A673 (cell line): Measurements from ENCODE around the gene METTL14. TPM values are rescaled to one million over a fixed set of nuclear protein-coding genes. Genes with fewer than 3 reads are reported as not detected.

Experiments
- BruUV-seq: library from RNA; stranded (reverse); fragments of 400-500 nt; replicated peaks from 2 replicates; lab custom pipeline; 2021; lab: Mats Ljungman, UMichigan
- CTCF ChIA-PET: fragments of 300-600 bp; sonication (Branson Sonifier 250); formaldehyde crosslinking; loops from one replicate; lab custom pipeline; 2022; ENCODE audit warnings: antibody characterized with exemption; lab: Charles Lee
- POLR2A ChIA-PET: fragments of 300-600 bp; sonication (Branson Sonifier 250); formaldehyde crosslinking; loops from one replicate; lab custom pipeline; 2022; ENCODE audit warnings: antibody characterized with exemption; ENCODE audit not compliant: low non-redundant PET; lab: Charles Lee
- DNase-seq: peaks from one replicate; pipeline ENCODE4 v3.0.0-alpha.2; 2015; ENCODE audit warnings: low spot score
- H3K27ac ChIP-seq: fragments of 200-600 bp; sonication (generic); 2 replicates; pipeline ENCODE4 v1.5.1; 2016; ENCODE audit warnings: mixed run types, low read depth, mild to moderate bottlenecking, mixed read lengths, antibody characterized with exemption, low read length; ENCODE audit not compliant: poor library complexity, severe bottlenecking
- H3K27me3 ChIP-seq: fragments of 200-600 bp; sonication (generic); replicated peaks from 2 replicates; pipeline ENCODE4 v1.6.1; 2017; ENCODE audit warnings: mixed run types, low read depth, mild to moderate bottlenecking, mixed read lengths, antibody characterized with exemption, low read length; ENCODE audit not compliant: insufficient read depth, poor library complexity
- H3K36me3 ChIP-seq: fragments of 200-600 bp; sonication (generic); 2 replicates; pipeline ENCODE4 v1.6.1; 2016; ENCODE audit warnings: mixed run types, mild to moderate bottlenecking, mixed read lengths, antibody characterized with exemption, low read length; ENCODE audit not compliant: insufficient read depth, poor library complexity, severe bottlenecking
- H3K4me1 ChIP-seq: fragments of 200-600 bp; sonication (generic); 2 replicates; pipeline ENCODE4 v1.6.1; 2017; ENCODE audit warnings: mixed run types, mild to moderate bottlenecking, mixed read lengths, antibody characterized with exemption, low read length; ENCODE audit not compliant: insufficient read depth, poor library complexity, severe bottlenecking
- H3K4me3 ChIP-seq: fragments of 200-600 bp; sonication (generic); 2 replicates; pipeline ENCODE4 v1.5.1; 2016; ENCODE audit warnings: low read depth, mixed run types, mild to moderate bottlenecking, mixed read lengths, low read length; ENCODE audit not compliant: poor library complexity, severe bottlenecking
- H3K9me3 ChIP-seq: fragments of 200-600 bp; sonication (generic); 2 replicates; pipeline ENCODE4 v1.6.1; 2016; ENCODE audit warnings: mixed run types, low read depth, mild to moderate bottlenecking, mixed read lengths, antibody characterized with exemption, low read length; ENCODE audit not compliant: poor library complexity, severe bottlenecking
- CTCF ChIP-seq: fragments of 300-800, 200-600 bp; sonication (generic); conservative IDR thresholded peaks from 2 replicates; pipeline ENCODE4 v1.5.1; 2017; ENCODE audit warnings: low read depth, mild to moderate bottlenecking, antibody characterized with exemption, low read length, moderate library complexity, mixed read lengths
- EZH2 ChIP-seq: fragments of 200-600 bp; sonication (generic); IDR thresholded peaks from 2 replicates; pipeline ENCODE4 v1.6.1; 2017; ENCODE audit warnings: borderline replicate concordance, low read depth, mild to moderate bottlenecking, mixed read lengths, antibody characterized with exemption, low read length; ENCODE audit not compliant: poor library complexity, severe bottlenecking
- intact Hi-C: fragments of 100-400 bp; cut with micrococcal nuclease; formaldehyde crosslinking; loops from one replicate; pipeline ENCODE4 v1.10.0; 2022; ENCODE audit not compliant: unreplicated experiment
- total RNA-seq: library from RNA; stranded (reverse); gene quantifications from 2 replicates; pipeline ENCODE4 v1.2.3, GENCODE V29; 2021

The METTL14 gene
- total RNA-seq, 1 experiment from 2014 or later = 57.6 TPM

- Histone ChIP-seq H3K4me3 (no peak overlapping the region), H3K36me3 (peaks cover 17% of the 10 kb centered on the region), H3K4me1 (no peaks in the 10 kb centered on the region), H3K9me3 (no peaks in the 10 kb centered on the region), H3K27me3 (no peaks in the 10 kb centered on the region), H3K27ac (no peak overlapping the region)
- POLR2A ChIA-PET = no interaction called here
- TF ChIP-seq CTCF (no peak), EZH2 (no peak)
- DNase-seq = peak; percentile 4
- intact Hi-C loops = no loop called here
- no TSS peak for BruUV-seq
- CTCF ChIA-PET = no interaction called here
Observed at GRCh38 chr4:118729287-118730286, 44.4 kb downstream of the METTL14 start.

- DNase-seq = no peak
- Histone ChIP-seq H3K4me3 (no peak overlapping the region), H3K4me1 (no peaks in the 10 kb centered on the region), H3K36me3 (peaks cover 17% of the 10 kb centered on the region), H3K9me3 (no peaks in the 10 kb centered on the region), H3K27ac (no peak overlapping the region), H3K27me3 (no peaks in the 10 kb centered on the region)
- intact Hi-C loops = no loop called here
- no TSS peak for BruUV-seq
- TF ChIP-seq EZH2 (no peak), CTCF (no peak)
- CTCF ChIA-PET = no interaction called here
- POLR2A ChIA-PET = no interaction called here
Observed at GRCh38 chr4:118730683-118731082, 45.5 kb downstream of the METTL14 start.

GRCh38 chr4:118732591-118733330 lies 47.6 kb downstream of the METTL14 start:
- POLR2A ChIA-PET = no interaction called here
- Histone ChIP-seq H3K36me3 (peaks cover 15% of the 10 kb centered on the region), H3K27ac (no peak overlapping the region), H3K4me3 (no peak overlapping the region), H3K27me3 (no peaks in the 10 kb centered on the region), H3K9me3 (no peaks in the 10 kb centered on the region), H3K4me1 (no peaks in the 10 kb centered on the region)
- no peak for DNase-seq
- intact Hi-C loops = no loop called here
- TF ChIP-seq EZH2 (no peak), CTCF (no peak)
- no TSS peak for BruUV-seq
- CTCF ChIA-PET = no interaction called here
